K562 (cell line): ENCODE results near the gene PPP1R15B. TPM values are rescaled to one million over a fixed set of nuclear protein-coding genes. Genes with fewer than 3 reads are reported as not detected.

Experiments used
- ATAC-seq: fragments of 200-7000 bp; cut with Tn5 transposase; 3 replicates; pipeline ENCODE4 v1.9.1; 2020; ENCODE audit warnings: moderate library complexity
- BruUV-seq: library from RNA; stranded (reverse); fragments of 400-500 nt; replicated peaks from 2 replicates; lab custom pipeline; 2021; lab: Mats Ljungman, UMichigan
- CTCF ChIA-PET: fragments of 300-600 bp; formaldehyde crosslinking; extraction: SDS; loops from one replicate; lab custom pipeline; 2021; ENCODE audit warnings: low intra/inter-chr PET ratio; lab: Yijun Ruan, JAX
- POLR2A ChIA-PET: fragments of 300-600, 350-650 bp; sonication (Branson Sonifier 250); formaldehyde crosslinking; extraction: SDS; loops from one replicate; lab custom pipeline; 2021; ENCODE audit warnings: antibody characterized with exemption, inconsistent platforms; lab: Yijun Ruan, JAX
- DNase-seq, 4 experiments: peaks; one replicate each; pipeline versions ENCODE4 v3.0.0 to v3.0.0-alpha.2; 2011 to 2018; ENCODE audit warnings: low spot score in 3 of 4, mixed read lengths in 3 of 4; ENCODE audit errors: extremely low read depth in 1 of 4
- FAIRE-seq: peaks from 2 replicates; lab custom pipeline; 2011; peaks lifted over from hg19 to GRCh38; lab: Jason Lieb, UNC
- H2AFZ ChIP-seq: 2 replicates; pipeline ENCODE4 v1.6.0; 2011; ENCODE audit warnings: low read depth, low read length, control low read depth, inconsistent platforms
- H3K27ac ChIP-seq: fragments of 200-600 bp; 3 replicates; pipeline ENCODE4 v1.8.0; 2011; ENCODE audit warnings: low read depth, mild to moderate bottlenecking, control low read depth, inconsistent platforms, low read length, moderate library complexity, mixed read lengths; ENCODE audit errors: extremely low read depth
- H3K27me3 ChIP-seq, 2 experiments: fragments of 300-600 bp in 1 of 2; 2 replicates in 1 of 2; 3 replicates in 1 of 2; pipeline versions ENCODE4 v1.6.0 to v1.8.0; 2011; ENCODE audit warnings: inconsistent platforms in 2 of 2, low read length in 2 of 2, mild to moderate bottlenecking in 1 of 2, mixed read lengths in 1 of 2, moderate library complexity in 1 of 2; ENCODE audit not compliant: control insufficient read depth in 2 of 2, insufficient read depth in 2 of 2
- H3K36me3 ChIP-seq: fragments of 300-600 bp; 3 replicates; pipeline ENCODE4 v1.8.0; 2011; ENCODE audit warnings: mild to moderate bottlenecking, low read length, inconsistent platforms; ENCODE audit not compliant: control insufficient read depth, insufficient read depth
- H3K4me1 ChIP-seq, 2 experiments: fragments of 200-600 bp in 1 of 2; replicated peaks in 1 of 2; 2 replicates in 1 of 2; 3 replicates in 1 of 2; pipeline versions ENCODE4 v1.5.1 to v1.8.0; 2011; ENCODE audit warnings: inconsistent platforms in 2 of 2, low read length in 2 of 2, mild to moderate bottlenecking in 1 of 2, mixed read lengths in 1 of 2, moderate library complexity in 1 of 2; ENCODE audit not compliant: control insufficient read depth in 2 of 2, insufficient read depth in 2 of 2
- H3K4me2 ChIP-seq: 2 replicates; pipeline ENCODE4 v1.6.1; 2011; ENCODE audit warnings: low read length, control low read depth, inconsistent platforms, mixed read lengths; ENCODE audit not compliant: insufficient read depth
- H3K4me3 ChIP-seq: fragments of 200-600 bp; sonication (generic), shearing (Covaris generic); 2 replicates; pipeline ENCODE4 v1.5.1; 2016; ENCODE audit warnings: control low read depth, inconsistent platforms
- H3K79me2 ChIP-seq: fragments of 200-600 bp; 3 replicates; pipeline ENCODE4 v1.8.0; 2011; ENCODE audit warnings: low read length, inconsistent platforms; ENCODE audit not compliant: control insufficient read depth, insufficient read depth
- H3K9ac ChIP-seq, 2 experiments: 2 replicates each; pipeline versions ENCODE4 v1.6.0 to v1.6.1; 2011; ENCODE audit warnings: low read depth in 2 of 2, low read length in 2 of 2, control low read depth in 1 of 2, inconsistent platforms in 1 of 2, mild to moderate bottlenecking in 1 of 2, mixed read lengths in 1 of 2; ENCODE audit not compliant: insufficient read depth in 1 of 2
- H3K9me1 ChIP-seq: one replicate; pipeline ENCODE4 v1.6.0; 2011; ENCODE audit warnings: inconsistent platforms, mild to moderate bottlenecking, low read length, moderate library complexity; ENCODE audit not compliant: control insufficient read depth, insufficient read depth
- H3K9me3 ChIP-seq: replicated peaks from 2 replicates; pipeline ENCODE4 v1.5.1; 2011; ENCODE audit warnings: low read depth, low read length, inconsistent platforms; ENCODE audit not compliant: control insufficient read depth, insufficient read depth
- H4K20me1 ChIP-seq: replicated peaks from 2 replicates; pipeline ENCODE4 v1.6.1; 2011; ENCODE audit warnings: low read length, inconsistent platforms, mixed read lengths; ENCODE audit not compliant: control insufficient read depth, insufficient read depth
- ARNT ChIP-seq, 2 experiments: fragments of 450-650 bp; IDR thresholded peaks; 2 replicates each; pipeline ENCODE4 v1.6.1; 2016; ENCODE audit warnings: mild to moderate bottlenecking in 1 of 2
- ASH1L ChIP-seq: fragments of 450-650 bp; IDR thresholded peaks from 2 replicates; pipeline ENCODE4 v1.6.1; 2018; ENCODE audit warnings: borderline replicate concordance, mild to moderate bottlenecking, low read depth; ENCODE audit not compliant: partially characterized antibody
- JUN ChIP-seq, 2 experiments: sonication (generic) in 1 of 2; formaldehyde crosslinking in 1 of 2; IDR thresholded peaks; 2 replicates each; pipeline versions ENCODE4 v1.6.1 to v1.8.0; 2012 to 2022; ENCODE audit warnings: borderline replicate concordance in 2 of 2, mild to moderate bottlenecking in 2 of 2, improper control_type of control experiment in 1 of 2, low read depth in 1 of 2, low read length in 1 of 2, missing genetic modification reagents in 1 of 2
- MCM5 ChIP-seq: fragments of 450-650 bp; IDR thresholded peaks from 2 replicates; pipeline ENCODE4 v1.6.1; 2016; ENCODE audit warnings: low read depth
- NR0B1 ChIP-seq: fragments of 450-650 bp; IDR thresholded peaks from one replicate; pipeline ENCODE4 v1.6.1; 2018; ENCODE audit warnings: mild to moderate bottlenecking, moderate library complexity; ENCODE audit not compliant: partially characterized antibody
- PTRF ChIP-seq: fragments of 450-650 bp; IDR thresholded peaks from 2 replicates; pipeline ENCODE4 v1.6.1; 2016; ENCODE audit warnings: mild to moderate bottlenecking, missing genetic modification characterization, missing compliant biosample characterization
- RB1 ChIP-seq: fragments of 450-650 bp; IDR thresholded peaks from 2 replicates; pipeline ENCODE4 v1.6.1; 2017; ENCODE audit warnings: low read depth, mild to moderate bottlenecking
- SLC30A9 ChIP-seq: fragments of 250-450 bp; sonication (Bioruptor Pico); IDR thresholded peaks from 2 replicates; pipeline ENCODE4 v1.8.0; 2022; ENCODE audit warnings: mild to moderate bottlenecking, moderate library complexity
- SMAD1 ChIP-seq: fragments of 150-350 bp; IDR thresholded peaks from 2 replicates; pipeline ENCODE4 v1.6.1; 2014; ENCODE audit warnings: low read length, low read depth; ENCODE audit not compliant: partially characterized antibody
- TBP ChIP-seq: optimal IDR thresholded peaks from 2 replicates; pipeline ENCODE3; 2011; ENCODE audit warnings: low read depth, low read length, improper control_type of control experiment
- TFAP4 ChIP-seq: sonication (generic); formaldehyde crosslinking; IDR thresholded peaks from 2 replicates; pipeline ENCODE4 v1.8.0; 2022; ENCODE audit warnings: missing genetic modification reagents, mild to moderate bottlenecking, moderate library complexity, borderline replicate concordance
- ZNF449 ChIP-seq: fragments of 250-450 bp; sonication (Bioruptor Pico); IDR thresholded peaks from 2 replicates; pipeline ENCODE4 v1.8.0; 2022; ENCODE audit warnings: moderate library complexity, mild to moderate bottlenecking, inconsistent platforms
- WGBS: fragments of 100-300 bp; shearing (Covaris generic); methylation state at CpG from one replicate; pipeline ENCODE4 v1.1.6; 2016; ENCODE audit warnings: low coverage, mixed read lengths; ENCODE audit not compliant: insufficient coverage; ENCODE audit errors: missing lambda C conversion rate; 5-methylcytosine and 5-hydroxymethylcytosine counted together
- in situ Hi-C: fragments of 300-500 bp; cut with MboI; formaldehyde crosslinking; loops from 4 replicates; pipeline ENCODE4 v1.15.0; 2018; ENCODE audit warnings: inconsistent platforms, mixed read lengths
- intact Hi-C: fragments of 100-400 bp; cut with micrococcal nuclease; formaldehyde crosslinking; loops from 2 replicates; pipeline ENCODE4 v1.14.2; 2022
- polyA plus RNA-seq, 8 experiments: library from polyadenylated mRNA; depleted of rRNA in 4 of 8; stranded (reverse) in 5 of 8; unstranded in 3 of 8; fragments of >200 nt; fragmentation: Nextera tagmentation in 2 of 8; fragmentation: Illumina TruSeq in 1 of 8; extraction: Ambion mirVana in 2 of 8; extraction: Trizol in 1 of 8; gene quantifications; 2 replicates each; pipeline versions ENCODE4 v1.2.1 to v1.2.3, GENCODE V29; 2011 to 2014; ENCODE audit warnings: inconsistent platforms in 1 of 8, missing spikeins in 1 of 8
- total RNA-seq, 7 experiments: library from RNA; depleted of rRNA in 6 of 7; stranded (reverse); fragments of >200 nt in 6 of 7; fragmentation: Illumina TruSeq in 2 of 7; extraction: Trizol in 2 of 7; gene quantifications; 2 replicates each; pipeline versions ENCODE4 v1.2.1 to v1.2.3, GENCODE V29; 2011 to 2021; ENCODE audit warnings: low replicate concordance in 1 of 7
- TF ChIP-seq, protein P1 (sequence below): sonication (generic); formaldehyde crosslinking; IDR thresholded peaks from 2 replicates; pipeline ENCODE4 v1.8.1; 2023; ENCODE audit warnings: mild to moderate bottlenecking, missing genetic modification reagents
- TF ChIP-seq, protein P2 (sequence below): fragments of 450-650 bp; IDR thresholded peaks from 2 replicates; pipeline ENCODE4 v1.6.1; 2018; ENCODE audit warnings: mild to moderate bottlenecking, low read depth; ENCODE audit not compliant: partially characterized antibody

The PPP1R15B gene
- total and polyA plus RNA-seq, 9 of the 15 experiments (the other 6 are each of a cell fraction or from before 2014, with no cell fraction given) = 17.0 to 48.1 (median 30.8) TPM

DNA sequence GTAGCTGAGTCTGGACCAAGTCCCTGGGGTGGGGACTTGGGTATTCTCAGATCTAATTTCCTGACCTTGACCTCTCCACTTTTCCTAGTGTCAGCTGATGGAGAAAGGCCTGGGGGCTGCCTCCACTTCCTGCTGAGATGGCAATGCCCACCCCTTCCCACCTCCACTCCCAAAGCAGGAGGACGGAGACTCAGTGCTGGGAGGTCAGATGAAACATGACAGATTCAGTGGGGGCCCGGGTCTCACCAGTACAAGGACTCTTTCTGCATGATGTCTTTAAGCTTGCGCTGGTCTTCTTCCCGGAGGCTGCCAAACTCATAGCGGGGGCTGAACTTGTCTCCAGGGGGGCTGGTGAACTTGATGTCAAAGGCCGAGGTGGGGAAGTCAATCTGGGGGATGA is 35.6 kb upstream of the PPP1R15B start:
- H3K27ac ChIP-seq = no peak overlapping the region
- intact Hi-C loops = loop anchor here (2.0 kb wide), 1 partner anchor 48 kb away; the partner anchor contains the start of gene PIK3C2B
- no peak for TF ChIP-seq JUN (IDR thresholded peaks at IDR 0.05; ENCODE audit: borderline replicate concordance, low read depth, low read length)
- TF ChIP-seq JUN (CRISPR knock-in tag; IDR thresholded peaks at IDR 0.05; ENCODE audit: borderline replicate concordance) = no peak
- TF ChIP-seq TFAP4 (CRISPR knock-in tag) = no peak
- TF ChIP-seq, protein P1, sequence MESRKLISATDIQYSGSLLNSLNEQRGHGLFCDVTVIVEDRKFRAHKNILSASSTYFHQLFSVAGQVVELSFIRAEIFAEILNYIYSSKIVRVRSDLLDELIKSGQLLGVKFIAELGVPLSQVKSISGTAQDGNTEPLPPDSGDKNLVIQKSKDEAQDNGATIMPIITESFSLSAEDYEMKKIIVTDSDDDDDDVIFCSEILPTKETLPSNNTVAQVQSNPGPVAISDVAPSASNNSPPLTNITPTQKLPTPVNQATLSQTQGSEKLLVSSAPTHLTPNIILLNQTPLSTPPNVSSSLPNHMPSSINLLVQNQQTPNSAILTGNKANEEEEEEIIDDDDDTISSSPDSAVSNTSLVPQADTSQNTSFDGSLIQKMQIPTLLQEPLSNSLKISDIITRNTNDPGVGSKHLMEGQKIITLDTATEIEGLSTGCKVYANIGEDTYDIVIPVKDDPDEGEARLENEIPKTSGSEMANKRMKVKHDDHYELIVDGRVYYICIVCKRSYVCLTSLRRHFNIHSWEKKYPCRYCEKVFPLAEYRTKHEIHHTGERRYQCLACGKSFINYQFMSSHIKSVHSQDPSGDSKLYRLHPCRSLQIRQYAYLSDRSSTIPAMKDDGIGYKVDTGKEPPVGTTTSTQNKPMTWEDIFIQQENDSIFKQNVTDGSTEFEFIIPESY = no peak
- no peak for TF ChIP-seq MCM5
- TF ChIP-seq ARNT (IDR thresholded peaks at IDR 0.05) = no peak
- TF ChIP-seq TBP = no peak
- TF ChIP-seq RB1 = no peak
- TF ChIP-seq NR0B1 = no peak
- no peak for TF ChIP-seq ZNF449
- no peak for TF ChIP-seq PTRF
- TF ChIP-seq SMAD1 = no peak
- TF ChIP-seq SLC30A9 = no peak
- TF ChIP-seq, protein P2, sequence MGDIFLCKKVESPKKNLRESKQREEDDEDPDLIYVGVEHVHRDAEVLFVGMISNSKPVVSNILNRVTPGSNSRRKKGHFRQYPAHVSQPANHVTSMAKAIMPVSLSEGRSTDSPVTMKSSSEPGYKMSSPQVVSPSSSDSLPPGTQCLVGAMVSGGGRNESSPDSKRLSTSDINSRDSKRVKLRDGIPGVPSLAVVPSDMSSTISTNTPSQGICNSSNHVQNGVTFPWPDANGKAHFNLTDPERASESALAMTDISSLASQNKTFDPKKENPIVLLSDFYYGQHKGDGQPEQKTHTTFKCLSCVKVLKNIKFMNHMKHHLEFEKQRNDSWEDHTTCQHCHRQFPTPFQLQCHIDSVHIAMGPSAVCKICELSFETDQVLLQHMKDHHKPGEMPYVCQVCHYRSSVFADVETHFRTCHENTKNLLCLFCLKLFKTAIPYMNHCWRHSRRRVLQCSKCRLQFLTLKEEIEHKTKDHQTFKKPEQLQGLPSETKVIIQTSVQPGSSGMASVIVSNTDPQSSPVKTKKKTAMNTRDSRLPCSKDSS = no peak
- TF ChIP-seq ASH1L = no peak

More for the DNA sequence above, 35.6 kb upstream of the PPP1R15B start:
- Histone ChIP-seq H3K9me1 (no peaks in the 10 kb centered on the region), H2AFZ (no peak overlapping the region), H3K36me3 (no peaks in the 10 kb centered on the region; the same call in 2 of the 3 replicates), H3K79me2 (no peaks in the 10 kb centered on the region), H4K20me1 (0 out of 2 replicates have a peak, but pooled peaks cover 6% of the 10 kb centered on the region), H3K4me1 (peaks cover 0 to 4% of the 10 kb centered on the region in 2 experiments; a peak in 1 of 5 replicates), H3K27me3 (peaks cover 13 to 56% of the 10 kb centered on the region in 2 experiments; a peak in 4 of 5 replicates), H3K9me3 (no peaks in the 10 kb centered on the region), H3K4me2 (no peak overlapping the region), H3K9ac (no peak overlapping the region), H3K4me3 (no peak overlapping the region)
- CTCF ChIA-PET = interaction anchor here (1.8 to 4.0 kb wide), 3 partner anchors 47 to 360 kb away, joined by 13 to 29 read pairs (median 26); partner anchors contain the start of gene PIK3C2B
- ATAC-seq (no peak), FAIRE-seq (no peak), DNase-seq (no peak)
- POLR2A ChIA-PET = interaction anchor here (0.5 to 1.9 kb wide), 8 partner anchors 9 to 849 kb away, joined by 3 to 7 read pairs (median 4); partner anchors contain the start of gene PIK3C2B
- no TSS peak for BruUV-seq
- 15% methylated on average over 6 of the region's 6 CpGs for WGBS
- in situ Hi-C loops = loop anchor here (5.0 kb wide), 1 partner anchor 55 kb away; no protein-coding TSS in a partner anchor
